HG03103 (cell line): ENCODE results near the gene ZBTB43.
A peak's percentile ranks its signal among the peaks of the same experiment; 100 is the strongest.
"Not testable (repeated sequence)": the region's sequence is repeated elsewhere in the genome, so short reads cannot be mapped to it uniquely, and the experiment has no call there.

Experiments used
- ATAC-seq: cut with Tn5 transposase; IDR thresholded peaks from one replicate; pipeline ENCODE4 v1.9.1; 2021; ENCODE audit warnings: low read depth; ENCODE audit not compliant: unreplicated experiment

The ZBTB43 gene

GRCh38 chr9:126804696-126805553 is at the start of gene ZBTB43:
TSS of gene ZBTB43 (plus strand) at chr9:126805040. CDS start at chr9:126832510, 27,470 bp downstream.
- peak; percentile 69 for ATAC-seq

- no peak for ATAC-seq
These were observed 49.4 kb upstream of the ZBTB43 start for GRCh38 chr9:126755317-126755875.

- no peak for ATAC-seq
These were observed 48.6 kb upstream of the ZBTB43 start for GRCh38 chr9:126756238-126756637.

GRCh38 chr9:126756876-126757415 is 47.9 kb upstream of the ZBTB43 start:
- no peak for ATAC-seq

- no peak for ATAC-seq
These were observed 45.8 kb upstream of the ZBTB43 start for GRCh38 chr9:126758916-126759585.

- no peak for ATAC-seq
These were observed 43.6 kb upstream of the ZBTB43 start for GRCh38 chr9:126761274-126761673.

- ATAC-seq = no peak
These were observed 41.6 kb upstream of the ZBTB43 start for GRCh38 chr9:126763130-126763764.

GRCh38 chr9:126773004-126773607 is 31.7 kb upstream of the ZBTB43 start:
- ATAC-seq = no peak

GRCh38 chr9:126775926-126776325 is 28.9 kb upstream of the ZBTB43 start:
- ATAC-seq = no peak

- no peak for ATAC-seq
These were observed 27.1 kb upstream of the ZBTB43 start for GRCh38 chr9:126777733-126778132.

GRCh38 chr9:126778141-126778540 is 26.7 kb upstream of the ZBTB43 start:
- no peak for ATAC-seq

GRCh38 chr9:126778696-126779095 is 26.1 kb upstream of the ZBTB43 start:
- ATAC-seq = not testable (repeated sequence)

GRCh38 chr9:126781186-126782052 is 23.4 kb upstream of the ZBTB43 start:
- ATAC-seq = no peak

GRCh38 chr9:126782053-126782388 is 22.8 kb upstream of the ZBTB43 start:
- ATAC-seq = no peak

GRCh38 chr9:126783949-126784348 is 20.9 kb upstream of the ZBTB43 start:
- no peak for ATAC-seq

- no peak for ATAC-seq
These were observed 20.4 kb upstream of the ZBTB43 start for GRCh38 chr9:126784401-126784800.

- not testable (repeated sequence) for ATAC-seq
These were observed 20.0 kb upstream of the ZBTB43 start for GRCh38 chr9:126784841-126785240.

- ATAC-seq = no peak
These were observed 16.8 kb upstream of the ZBTB43 start for GRCh38 chr9:126788046-126788445.

GRCh38 chr9:126788634-126789349 is 16.0 kb upstream of the ZBTB43 start:
- ATAC-seq = no peak
